GM12878 (cell line): ENCODE data around the gene SPOCD1. TPM values are rescaled to one million over a fixed set of nuclear protein-coding genes. Genes with fewer than 3 reads are reported as not detected.

Source experiments
- ATAC-seq: fragments of 200-7000 bp; cut with Tn5 transposase; 3 replicates; pipeline ENCODE4 v1.9.1; 2020; ENCODE audit warnings: mild to moderate bottlenecking, moderate library complexity
- BruUV-seq: library from RNA; stranded (reverse); fragments of 400-500 nt; replicated peaks from 2 replicates; lab custom pipeline; 2021; lab: Mats Ljungman, UMichigan
- CTCF ChIA-PET: fragments of 300-600 bp; sonication (Branson Sonifier 250); formaldehyde crosslinking; extraction: SDS; loops from one replicate; lab custom pipeline; 2021; ENCODE audit warnings: inconsistent platforms; lab: Yijun Ruan, JAX
- POLR2A ChIA-PET: fragments of 350-600 bp; formaldehyde crosslinking; extraction: SDS; loops from one replicate; lab custom pipeline; 2021; ENCODE audit warnings: inconsistent platforms; lab: Charles Lee
- RAD21 ChIA-PET: fragments of 300-600 bp; sonication (Branson Sonifier 250); formaldehyde crosslinking; loops from one replicate; lab custom pipeline; 2023; ENCODE audit warnings: antibody characterized with exemption; ENCODE audit not compliant: unreplicated experiment; lab: Charles Lee
- SMC1A ChIA-PET: fragments of 300-600 bp; sonication (Branson Sonifier 250); formaldehyde crosslinking; loops from one replicate; lab custom pipeline; 2023; ENCODE audit not compliant: unreplicated experiment, uncharacterized antibody; lab: Charles Lee
- DNase-seq: peaks from one replicate; pipeline ENCODE4 v3.0.0-alpha.2; 2011; ENCODE audit warnings: low read depth, low spot score
- FAIRE-seq: peaks from 3 replicates; lab custom pipeline; 2011; peaks lifted over from hg19 to GRCh38; lab: Jason Lieb, UNC
- H2AFZ ChIP-seq: 2 replicates; pipeline ENCODE4 v1.6.0; 2011; ENCODE audit warnings: low read depth, low read length, control low read depth; ENCODE audit not compliant: control insufficient read depth
- H3K27ac ChIP-seq: 2 replicates; pipeline ENCODE4 v1.5.1; 2011; ENCODE audit warnings: control low read depth; ENCODE audit not compliant: control insufficient read depth, insufficient read depth
- H3K27me3 ChIP-seq, 2 experiments: replicated peaks in 1 of 2; 2 replicates each; pipeline versions ENCODE4 v1.6.0 to v1.6.1; 2011; ENCODE audit warnings: low read length in 1 of 2; ENCODE audit not compliant: control insufficient read depth in 2 of 2, insufficient read depth in 2 of 2
- H3K36me3 ChIP-seq, 2 experiments: 2 replicates each; pipeline ENCODE4 v1.5.1; 2011; ENCODE audit warnings: low read length in 1 of 2; ENCODE audit not compliant: control insufficient read depth in 2 of 2, insufficient read depth in 2 of 2
- H3K4me1 ChIP-seq: 2 replicates; pipeline ENCODE4 v1.6.1; 2011; ENCODE audit warnings: mild to moderate bottlenecking, low read length, moderate library complexity, mixed read lengths; ENCODE audit not compliant: control insufficient read depth, insufficient read depth
- H3K4me2 ChIP-seq: 2 replicates; pipeline ENCODE4 v1.6.0; 2011; ENCODE audit warnings: control low read depth; ENCODE audit not compliant: control insufficient read depth, insufficient read depth
- H3K4me3 ChIP-seq: fragments of 200-600 bp; sonication (generic); 2 replicates; pipeline ENCODE4 v1.5.1; 2016
- H3K79me2 ChIP-seq: 2 replicates; pipeline ENCODE4 v1.6.0; 2011; ENCODE audit warnings: low read length; ENCODE audit not compliant: control insufficient read depth, insufficient read depth
- H3K9ac ChIP-seq: 2 replicates; pipeline ENCODE4 v1.8.0; 2011; ENCODE audit warnings: low read length, control low read depth, mixed read lengths; ENCODE audit not compliant: control insufficient read depth, insufficient read depth
- H3K9me3 ChIP-seq: replicated peaks from 3 replicates; pipeline ENCODE4 v1.5.1; 2011; ENCODE audit warnings: mild to moderate bottlenecking, low read length; ENCODE audit not compliant: control insufficient read depth, insufficient read depth
- H4K20me1 ChIP-seq: 2 replicates; pipeline ENCODE4 v1.6.0; 2011; ENCODE audit not compliant: control insufficient read depth, insufficient read depth
- FOXK2 ChIP-seq: fragments of 450-650 bp; IDR thresholded peaks from 2 replicates; pipeline ENCODE4 v1.6.1; 2017; ENCODE audit warnings: mild to moderate bottlenecking, moderate library complexity
- FOXM1 ChIP-seq: IDR thresholded peaks from 2 replicates; pipeline ENCODE4 v1.6.1; 2012; ENCODE audit warnings: low read depth, mild to moderate bottlenecking, inconsistent platforms, low read length, moderate library complexity
- NFIC ChIP-seq: IDR thresholded peaks from 2 replicates; pipeline ENCODE4 v1.6.1; 2012; ENCODE audit warnings: low read depth, mild to moderate bottlenecking, inconsistent platforms, low read length, moderate library complexity
- PBX3 ChIP-seq: IDR thresholded peaks from 2 replicates; pipeline ENCODE4 v1.6.1; 2011; ENCODE audit warnings: mild to moderate bottlenecking, low read depth, low read length, moderate library complexity; ENCODE audit not compliant: insufficient replicate concordance
- PML ChIP-seq: IDR thresholded peaks from 2 replicates; pipeline ENCODE4 v1.6.1; 2012; ENCODE audit warnings: low read length, inconsistent platforms
- ZNF207 ChIP-seq: fragments of 450-650 bp; IDR thresholded peaks from 2 replicates; pipeline ENCODE4 v1.6.1; 2014; ENCODE audit warnings: antibody characterized with exemption, mild to moderate bottlenecking, borderline replicate concordance
- WGBS: methylation state at CpG from one replicate; pipeline ENCODE4 v1.1.6; 2016; ENCODE audit warnings: low lambda C conversion rate; ENCODE audit not compliant: insufficient replicate concordance, insufficient coverage; ENCODE audit errors: missing lambda C conversion rate; 5-methylcytosine and 5-hydroxymethylcytosine counted together
- in situ Hi-C: fragments of 300-500 bp; cut with MboI; formaldehyde crosslinking; loops from 9 replicates; pipeline ENCODE4 v1.14.3; 2018; ENCODE audit warnings: mixed read lengths
- intact Hi-C: fragments of 100-400 bp; cut with micrococcal nuclease; formaldehyde crosslinking; loops from one replicate; pipeline ENCODE4 v1.14.2; 2022; ENCODE audit not compliant: unreplicated experiment
- polyA plus RNA-seq, 11 experiments: library from polyadenylated mRNA; depleted of rRNA in 4 of 11; unstranded in 6 of 11; stranded (reverse) in 5 of 11; fragments of >200 nt; fragmentation: Nextera tagmentation in 4 of 11; fragmentation: Illumina TruSeq in 1 of 11; extraction: Ambion mirVana in 4 of 11; extraction: Trizol in 1 of 11; gene quantifications; 1 replicate in 1 of 11; 2 replicates in 10 of 11; pipeline versions ENCODE4 v1.2.1 to v1.2.3, GENCODE V29; 2011 to 2016; ENCODE audit warnings: inconsistent platforms in 2 of 11, missing spikeins in 2 of 11, low read depth in 1 of 11
- total RNA-seq, 4 experiments: library from RNA; depleted of rRNA in 3 of 4; stranded (reverse); fragments of >200 nt in 3 of 4; fragmentation: Illumina TruSeq in 1 of 4; extraction: Trizol in 1 of 4; gene quantifications; 2 replicates each; pipeline versions ENCODE4 v1.2.1 to v1.2.3, GENCODE V29; 2013 to 2021
- TF ChIP-seq, protein P1 (sequence below): fragments of 450-650 bp; IDR thresholded peaks from 2 replicates; pipeline ENCODE4 v1.6.1; 2017; ENCODE audit warnings: antibody characterized with exemption, mild to moderate bottlenecking, moderate library complexity
- TF ChIP-seq, protein P2 (sequence below): IDR thresholded peaks from 2 replicates; pipeline ENCODE4 v1.6.1; 2012; ENCODE audit warnings: low read depth, low read length, improper control_type of control experiment

SPOCD1 gene
- total and polyA plus RNA-seq, 10 of the 15 experiments (the other 5 are each of a cell fraction or from before 2014, with no cell fraction given) = 0.02 to 0.65 (median 0.13) TPM; not detected in 4

DNA sequence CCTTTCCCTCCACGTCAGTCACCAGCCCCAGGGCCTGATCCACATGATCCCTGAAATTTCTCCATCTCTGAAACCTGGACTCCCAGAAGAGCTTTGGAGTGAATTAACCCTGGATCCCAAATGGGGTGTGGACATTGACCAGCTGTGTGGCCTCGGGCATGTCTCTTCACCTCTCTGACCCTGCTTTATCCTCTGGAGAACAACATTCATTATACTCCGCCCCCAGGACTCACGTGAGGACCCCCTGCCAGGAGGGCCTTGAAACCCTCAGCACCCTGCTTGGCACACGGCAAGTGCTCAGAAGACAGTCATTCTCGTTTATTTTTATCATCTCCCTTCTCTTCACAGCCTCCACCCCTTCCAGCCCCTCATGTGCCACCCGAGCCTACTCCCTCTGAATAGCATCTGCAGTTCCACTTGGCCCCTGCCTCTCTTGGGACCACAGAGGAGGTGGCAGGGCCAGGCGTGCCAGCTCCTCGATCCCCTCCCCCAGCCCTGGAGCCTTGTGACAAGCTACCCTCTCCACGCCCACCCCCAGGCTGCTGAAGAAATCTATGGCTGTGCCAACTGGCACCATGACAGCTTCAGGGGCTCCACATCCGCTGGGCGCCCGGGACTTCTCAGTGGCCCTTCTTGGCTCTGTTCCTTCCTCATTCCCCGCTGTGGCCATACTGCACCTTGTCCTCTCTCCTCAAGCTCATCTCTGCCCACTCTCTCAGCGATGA lies 69.7 kb downstream of the SPOCD1 start:
- TF ChIP-seq NFIC = no peak
- TF ChIP-seq PML = no peak
- no peak for TF ChIP-seq FOXM1
- no peak for TF ChIP-seq ZNF207
- TF ChIP-seq, protein P1, sequence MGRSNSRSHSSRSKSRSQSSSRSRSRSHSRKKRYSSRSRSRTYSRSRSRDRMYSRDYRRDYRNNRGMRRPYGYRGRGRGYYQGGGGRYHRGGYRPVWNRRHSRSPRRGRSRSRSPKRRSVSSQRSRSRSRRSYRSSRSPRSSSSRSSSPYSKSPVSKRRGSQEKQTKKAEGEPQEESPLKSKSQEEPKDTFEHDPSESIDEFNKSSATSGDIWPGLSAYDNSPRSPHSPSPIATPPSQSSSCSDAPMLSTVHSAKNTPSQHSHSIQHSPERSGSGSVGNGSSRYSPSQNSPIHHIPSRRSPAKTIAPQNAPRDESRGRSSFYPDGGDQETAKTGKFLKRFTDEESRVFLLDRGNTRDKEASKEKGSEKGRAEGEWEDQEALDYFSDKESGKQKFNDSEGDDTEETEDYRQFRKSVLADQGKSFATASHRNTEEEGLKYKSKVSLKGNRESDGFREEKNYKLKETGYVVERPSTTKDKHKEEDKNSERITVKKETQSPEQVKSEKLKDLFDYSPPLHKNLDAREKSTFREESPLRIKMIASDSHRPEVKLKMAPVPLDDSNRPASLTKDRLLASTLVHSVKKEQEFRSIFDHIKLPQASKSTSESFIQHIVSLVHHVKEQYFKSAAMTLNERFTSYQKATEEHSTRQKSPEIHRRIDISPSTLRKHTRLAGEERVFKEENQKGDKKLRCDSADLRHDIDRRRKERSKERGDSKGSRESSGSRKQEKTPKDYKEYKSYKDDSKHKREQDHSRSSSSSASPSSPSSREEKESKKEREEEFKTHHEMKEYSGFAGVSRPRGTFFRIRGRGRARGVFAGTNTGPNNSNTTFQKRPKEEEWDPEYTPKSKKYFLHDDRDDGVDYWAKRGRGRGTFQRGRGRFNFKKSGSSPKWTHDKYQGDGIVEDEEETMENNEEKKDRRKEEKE = no peak
- TF ChIP-seq FOXK2 = no peak
- TF ChIP-seq, protein P2, sequence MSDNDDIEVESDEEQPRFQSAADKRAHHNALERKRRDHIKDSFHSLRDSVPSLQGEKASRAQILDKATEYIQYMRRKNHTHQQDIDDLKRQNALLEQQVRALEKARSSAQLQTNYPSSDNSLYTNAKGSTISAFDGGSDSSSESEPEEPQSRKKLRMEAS = no peak
- no peak for TF ChIP-seq PBX3
- FAIRE-seq (no peak), ATAC-seq (no peak), DNase-seq (no peak)
- Histone ChIP-seq H3K4me2 (no peak overlapping the region), H2AFZ (no peak overlapping the region), H3K9me3 (no peaks in the 10 kb centered on the region), H4K20me1 (no peaks in the 10 kb centered on the region), H3K4me3 (no peak overlapping the region), H3K36me3 (no peaks in the 10 kb centered on the region), H3K27me3 (peaks cover 0 to 4% of the 10 kb centered on the region in 2 experiments; a peak in 1 of 4 replicates), H3K9ac (no peak overlapping the region), H3K27ac (no peak overlapping the region), H3K4me1 (peaks cover 22% of the 10 kb centered on the region), H3K79me2 (no peaks in the 10 kb centered on the region)
- 42% methylated on average over 15 of the region's 15 CpGs for WGBS
- in situ Hi-C loops (no loop called here), intact Hi-C loops (loop anchor here (1.0 kb wide), 1 partner anchor 82 kb away; no protein-coding TSS in a partner anchor)
- ChIA-PET RAD21 (interaction anchor here (0.6 to 2.9 kb wide), 11 partner anchors 17 to 514 kb away, joined by 3 to 28 read pairs (median 4); no protein-coding TSS in a partner anchor), SMC1A (interaction anchor here (0.7 to 2.3 kb wide), 16 partner anchors 14 to 218 kb away, joined by 3 to 17 read pairs (median 4); no protein-coding TSS in a partner anchor), CTCF (interaction anchor here (0.9 to 3.8 kb wide), 35 partner anchors 11 to 561 kb away, joined by 3 to 70 read pairs (median 6); partner anchors contain the start of genes COL16A1, PEF1 and SNRNP40), POLR2A (interaction anchor here (0.6 to 1.0 kb wide), 2 partner anchors 9 to 294 kb away, joined by 3 to 6 read pairs; no protein-coding TSS in a partner anchor)
- BruUV-seq = no TSS peak
